ENCODE data around the gene RSPO1. TPM values are rescaled to one million over a fixed set of nuclear protein-coding genes. Genes with fewer than 3 reads are reported as not detected.

Gene RSPO1
- total RNA-seq, 1 donor from 2014 or later: 9.1 TPM

- H3K4me1 ChIP-seq: no peaks in the 10 kb centered on the region
- no peaks in the 10 kb centered on the region for H3K36me3 ChIP-seq
- no peak overlapping the region for H3K4me3 ChIP-seq
- no peak for TF ChIP-seq CTCF (IDR thresholded peaks at IDR 0.05)
- ATAC-seq (peak; percentile 5), DNase-seq (no peak)
- H3K9me3 ChIP-seq: no peaks in the 10 kb centered on the region
- intact Hi-C loops (cut with DNase I): no loop called here
- no peak overlapping the region for H3K27ac ChIP-seq
- no peaks in the 10 kb centered on the region for H3K27me3 ChIP-seq
These were observed 21.3 kb upstream of the RSPO1 start for GRCh38 chr1:37656026-37656425.

DNA sequence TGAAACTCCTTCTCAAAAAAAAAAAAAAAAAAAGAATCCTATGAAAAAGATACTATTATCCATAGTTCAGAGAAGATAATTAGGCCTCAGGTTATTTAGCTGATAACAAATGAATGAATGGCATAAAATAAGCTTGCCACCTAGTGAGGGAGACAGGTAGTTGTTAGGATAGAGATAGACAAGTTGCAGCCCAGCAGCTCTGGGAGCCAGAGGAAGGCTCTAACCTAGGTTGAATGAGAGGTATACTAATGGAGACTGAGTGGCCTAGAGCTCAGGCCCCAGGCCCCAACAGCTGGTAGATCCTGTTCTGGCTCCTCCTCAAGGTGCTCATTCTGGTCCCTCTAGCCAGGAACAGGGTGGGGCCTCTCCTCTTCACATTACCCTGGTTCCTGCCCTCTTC lies 20.6 kb upstream of the RSPO1 start:
- Histone ChIP-seq H3K27me3 (no peaks in the 10 kb centered on the region), H3K4me3 (no peak overlapping the region), H3K9me3 (no peaks in the 10 kb centered on the region), H3K27ac (no peak overlapping the region), H3K36me3 (no peaks in the 10 kb centered on the region), H3K4me1 (no peaks in the 10 kb centered on the region)
- no peak for TF ChIP-seq CTCF (IDR thresholded peaks at IDR 0.05)
- intact Hi-C loops (cut with DNase I): no loop called here
- no peak for DNase-seq
- ATAC-seq: no peak

- H3K36me3 ChIP-seq: no peaks in the 10 kb centered on the region
- no peaks in the 10 kb centered on the region for H3K27me3 ChIP-seq
- no peak overlapping the region for H3K27ac ChIP-seq
- intact Hi-C loops (cut with DNase I): no loop called here
- no peak for ATAC-seq
- no peaks in the 10 kb centered on the region for H3K4me1 ChIP-seq
- no peak overlapping the region for H3K4me3 ChIP-seq
- no peak for TF ChIP-seq CTCF (IDR thresholded peaks at IDR 0.05)
- no peak for DNase-seq
- no peaks in the 10 kb centered on the region for H3K9me3 ChIP-seq
These were observed 19.2 kb upstream of the RSPO1 start for GRCh38 chr1:37653906-37654305.

DNA sequence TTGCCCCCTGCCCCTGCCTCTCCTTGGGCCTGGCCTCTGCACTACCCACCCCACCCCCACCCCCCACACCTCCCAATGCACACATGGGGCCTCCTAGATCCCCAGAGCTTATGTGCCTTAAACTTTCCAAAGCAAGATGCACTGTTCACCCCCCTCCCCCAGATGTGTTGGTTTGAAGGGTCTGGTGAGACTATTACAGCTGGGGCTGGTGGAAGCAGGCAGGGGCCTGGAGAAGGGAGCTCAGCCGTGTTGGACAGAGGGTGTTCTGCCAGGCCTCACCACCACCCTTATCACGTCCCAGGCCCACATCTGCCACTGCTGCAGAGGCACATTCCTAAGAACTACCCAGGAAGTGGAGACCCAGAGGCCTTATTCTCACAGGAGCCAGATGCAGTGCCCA lies 18.3 kb upstream of the RSPO1 start:
- no peaks in the 10 kb centered on the region for H3K27me3 ChIP-seq
- no peaks in the 10 kb centered on the region for H3K36me3 ChIP-seq
- H3K4me1 ChIP-seq: no peaks in the 10 kb centered on the region
- intact Hi-C loops (cut with DNase I): no loop called here
- no peaks in the 10 kb centered on the region for H3K9me3 ChIP-seq
- DNase-seq (no peak), ATAC-seq (no peak)
- no peak overlapping the region for H3K4me3 ChIP-seq
- no peak for TF ChIP-seq CTCF (IDR thresholded peaks at IDR 0.05)
- H3K27ac ChIP-seq: no peak overlapping the region

GRCh38 chr1:37651803-37652202 lies 17.1 kb upstream of the RSPO1 start:
- Histone ChIP-seq H3K4me3 (no peak overlapping the region), H3K9me3 (no peaks in the 10 kb centered on the region), H3K27me3 (no peaks in the 10 kb centered on the region), H3K4me1 (no peaks in the 10 kb centered on the region), H3K27ac (no peak overlapping the region), H3K36me3 (no peaks in the 10 kb centered on the region)
- ATAC-seq: no peak
- TF ChIP-seq CTCF (IDR thresholded peaks at IDR 0.05): no peak
- DNase-seq: no peak
- intact Hi-C loops (cut with DNase I): no loop called here

GRCh38 chr1:37650721-37651120 lies 16.0 kb upstream of the RSPO1 start:
- no peak for ATAC-seq
- intact Hi-C loops (cut with DNase I): no loop called here
- H3K4me3 ChIP-seq: no peak overlapping the region

More at GRCh38 chr1:37650721-37651120, 16.0 kb upstream of the RSPO1 start:
- no peak for DNase-seq
- H3K27ac ChIP-seq: no peak overlapping the region
- no peaks in the 10 kb centered on the region for H3K4me1 ChIP-seq
- no peaks in the 10 kb centered on the region for H3K36me3 ChIP-seq
- H3K9me3 ChIP-seq: no peaks in the 10 kb centered on the region
- TF ChIP-seq CTCF (IDR thresholded peaks at IDR 0.05): no peak
- no peaks in the 10 kb centered on the region for H3K27me3 ChIP-seq
